ENCODE data around the gene EPRS1. TPM values are rescaled to one million over a fixed set of nuclear protein-coding genes. Genes with fewer than 3 reads are reported as not detected.
"Not testable (repeated sequence)": the region's sequence is repeated elsewhere in the genome, so short reads cannot be mapped to it uniquely, and the experiment has no call there.

EPRS1 gene
- total and polyA plus RNA-seq, 4 donors, result 42.6 to 99.0 (median 55.0) TPM

GRCh38 chr1:220040028-220040596 lies 6.2 kb downstream of the EPRS1 start:
- WGBS, 2 donors, result 91 to 96% methylated on average over 5 of the region's 5 CpGs

GRCh38 chr1:220038640-220039039 lies 7.7 kb downstream of the EPRS1 start:
- H3K9ac ChIP-seq (ENCODE audit: insufficient read depth in 1 of 2, low read length in 2 of 2), result no peak overlapping the region
- H3K4me1 ChIP-seq (ENCODE audit: control insufficient read depth in 5 of 5, insufficient read depth in 5 of 5, low read length in 5 of 5), result peaks cover 0 to 3% (median 0%) of the 10 kb centered on the region in 5 donors
- H3K27me3 ChIP-seq (ENCODE audit: control insufficient read depth in 3 of 3, insufficient read depth in 3 of 3, low read length in 2 of 3), result no peaks in the 10 kb centered on the region
- TF ChIP-seq CTCF (IDR thresholded peaks at IDR 0.05; ENCODE audit: control extremely low read depth, extremely low read depth), result no peak
- DNase-seq, result no peak
- WGBS, 2 donors, result 89 to 90% methylated on average over 4 of the region's 4 CpGs
- H3K4me3 ChIP-seq, result no peak overlapping the region
- ATAC-seq (ENCODE audit: insufficient read depth, low FRiP score), result no peak
- peaks cover 0 to 15% (median 7%) of the 10 kb centered on the region in 4 donors for H3K36me3 ChIP-seq (ENCODE audit: control insufficient read depth in 4 of 4, insufficient read depth in 4 of 4, low read length in 4 of 4)
- H3K9me3 ChIP-seq (ENCODE audit: control insufficient read depth in 4 of 4, insufficient read depth in 3 of 4, low read length in 3 of 4), result no peaks in the 10 kb centered on the region
- no peak overlapping the region for H3K27ac ChIP-seq (ENCODE audit: low read depth in 1 of 2, low read length in 1 of 2)

More at GRCh38 chr1:220040028-220040596, 6.2 kb downstream of the EPRS1 start:
- ATAC-seq (ENCODE audit: insufficient read depth, low FRiP score) (no peak), DNase-seq (no peak)
- H3K36me3 ChIP-seq (ENCODE audit: control insufficient read depth in 4 of 4, insufficient read depth in 4 of 4, low read length in 4 of 4), result peaks cover 0 to 15% (median 7%) of the 10 kb centered on the region in 4 donors
- H3K27me3 ChIP-seq (ENCODE audit: control insufficient read depth in 3 of 3, insufficient read depth in 3 of 3, low read length in 2 of 3), result no peaks in the 10 kb centered on the region
- no peaks in the 10 kb centered on the region for H3K9me3 ChIP-seq (ENCODE audit: control insufficient read depth in 4 of 4, insufficient read depth in 3 of 4, low read length in 3 of 4)
- no peak overlapping the region for H3K9ac ChIP-seq (ENCODE audit: insufficient read depth in 1 of 2, low read length in 2 of 2)
- H3K4me1 ChIP-seq (ENCODE audit: control insufficient read depth in 5 of 5, insufficient read depth in 5 of 5, low read length in 5 of 5), result peaks cover 0 to 6% (median 0%) of the 10 kb centered on the region in 5 donors
- no peak overlapping the region for H3K27ac ChIP-seq (ENCODE audit: low read depth in 1 of 2, low read length in 1 of 2)
- no peak overlapping the region for H3K4me3 ChIP-seq
- TF ChIP-seq CTCF (IDR thresholded peaks at IDR 0.05; ENCODE audit: control extremely low read depth, extremely low read depth), result no peak

GRCh38 chr1:220037810-220038209 lies 8.5 kb downstream of the EPRS1 start:
- ATAC-seq (ENCODE audit: insufficient read depth, low FRiP score); H3K9ac ChIP-seq (ENCODE audit: insufficient read depth in 1 of 2, low read length in 2 of 2); H3K27me3 ChIP-seq (ENCODE audit: control insufficient read depth in 3 of 3, insufficient read depth in 3 of 3, low read length in 2 of 3); H3K27ac ChIP-seq (ENCODE audit: low read depth in 1 of 2, low read length in 1 of 2); H3K9me3 ChIP-seq (ENCODE audit: control insufficient read depth in 4 of 4, insufficient read depth in 3 of 4, low read length in 3 of 4); H3K4me3 ChIP-seq; H3K4me1 ChIP-seq (ENCODE audit: control insufficient read depth in 5 of 5, insufficient read depth in 5 of 5, low read length in 5 of 5); DNase-seq: not testable (repeated sequence)
- WGBS, 2 donors, result 90 to 93% methylated on average over 3 of the region's 3 CpGs
- H3K36me3 ChIP-seq (ENCODE audit: control insufficient read depth in 4 of 4, insufficient read depth in 4 of 4, low read length in 4 of 4), result peaks cover 0 to 18% (median 8%) of the 10 kb centered on the region in 4 donors

- Histone ChIP-seq H3K27me3 (ENCODE audit: control insufficient read depth in 3 of 3, insufficient read depth in 3 of 3, low read length in 2 of 3) (no peaks in the 10 kb centered on the region), H3K9me3 (ENCODE audit: control insufficient read depth in 4 of 4, insufficient read depth in 3 of 4, low read length in 3 of 4) (no peaks in the 10 kb centered on the region), H3K27ac (ENCODE audit: low read depth in 1 of 2, low read length in 1 of 2) (no peak overlapping the region), H3K36me3 (ENCODE audit: control insufficient read depth in 4 of 4, insufficient read depth in 4 of 4, low read length in 4 of 4) (peaks cover 7 to 19% (median 13%) of the 10 kb centered on the region in 4 donors), H3K4me1 (ENCODE audit: control insufficient read depth in 5 of 5, insufficient read depth in 5 of 5, low read length in 5 of 5) (no peaks in the 10 kb centered on the region), H3K4me3 (no peak overlapping the region), H3K9ac (ENCODE audit: insufficient read depth in 1 of 2, low read length in 2 of 2) (no peak overlapping the region)
- ATAC-seq (ENCODE audit: insufficient read depth, low FRiP score) (no peak), DNase-seq (no peak)
- WGBS, 2 donors, result 61 to 84% methylated on average over 2 to 3 of the region's 3 CpGs
- TF ChIP-seq CTCF (IDR thresholded peaks at IDR 0.05; ENCODE audit: control extremely low read depth, extremely low read depth), result no peak
Measured at GRCh38 chr1:220032911-220033310, 13.4 kb downstream of the EPRS1 start.

Data from lung (tissue), 12 donors.